GM12892 (cell line): ENCODE results near the gene IP6K1.

Experiments
- POLR2A ChIP-seq: IDR thresholded peaks from 2 replicates; pipeline ENCODE4 v1.6.1; 2011; ENCODE audit warnings: low read depth, low read length, control low read depth
- TAF1 ChIP-seq: IDR thresholded peaks from 2 replicates; pipeline ENCODE4 v1.6.1; 2011; ENCODE audit warnings: low read depth, mild to moderate bottlenecking, control low read depth, low read length, borderline replicate concordance

GRCh38 chr3:49733551-49733950, 52.8 kb downstream of the IP6K1 start:
- no peak for TF ChIP-seq TAF1
- no peak for TF ChIP-seq POLR2A
